KG1 (cell line): Measurements from ENCODE around the gene BDKRB2.

Experiments used
- DNase-seq: peaks from one replicate; lab custom pipeline; 2025; lab: John Stamatoyannopoulos, UW

BDKRB2 gene

DNA sequence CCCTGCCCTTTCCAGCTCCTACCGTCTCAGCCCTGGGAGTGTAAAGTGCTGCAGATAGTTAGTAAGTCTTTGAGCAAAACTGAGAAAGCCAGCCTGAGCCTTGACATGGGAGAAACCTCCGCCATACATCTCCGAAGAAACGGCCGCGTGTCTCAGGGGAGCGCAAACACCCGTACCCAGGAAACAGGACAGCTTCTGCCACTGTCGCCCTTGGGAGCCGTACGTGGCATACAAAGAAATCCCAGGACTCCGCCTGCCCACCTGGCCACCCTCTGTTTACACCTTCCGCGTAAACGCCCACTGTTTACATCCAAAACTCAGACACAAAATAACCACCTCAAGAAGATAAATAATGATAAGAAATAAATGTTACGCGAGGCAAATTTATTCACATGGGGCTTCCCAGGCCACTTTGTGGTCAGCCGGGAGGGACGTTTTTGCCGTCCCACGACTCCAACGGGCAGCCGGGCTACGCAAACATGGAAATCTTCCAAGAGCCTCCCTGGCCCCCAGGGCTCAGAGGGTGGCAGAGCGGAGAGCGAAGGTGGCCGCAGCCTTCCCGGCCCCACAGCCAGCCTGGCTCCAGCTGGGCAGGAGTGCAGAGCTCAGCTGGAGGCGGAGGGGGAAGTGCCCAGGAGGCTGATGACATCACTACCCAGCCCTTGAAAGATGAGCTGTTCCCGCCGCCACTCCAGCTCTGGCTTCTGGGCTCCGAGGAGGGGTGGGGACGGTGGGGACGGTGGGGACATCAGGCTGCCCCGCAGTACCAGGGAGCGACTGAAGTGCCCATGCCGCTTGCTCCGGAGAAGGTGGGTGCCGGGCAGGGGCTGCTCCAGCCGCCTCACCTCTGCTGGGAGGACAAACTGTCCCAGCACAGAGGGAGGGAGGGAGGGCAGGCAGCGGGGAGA, at the start of gene BDKRB2:
TSS of gene BDKRB2 (plus strand) at position 689 of the 908 bp plus-strand sequence. CDS start 32,269 bp downstream, outside the sequence.
- DNase-seq = no peak

DNA sequence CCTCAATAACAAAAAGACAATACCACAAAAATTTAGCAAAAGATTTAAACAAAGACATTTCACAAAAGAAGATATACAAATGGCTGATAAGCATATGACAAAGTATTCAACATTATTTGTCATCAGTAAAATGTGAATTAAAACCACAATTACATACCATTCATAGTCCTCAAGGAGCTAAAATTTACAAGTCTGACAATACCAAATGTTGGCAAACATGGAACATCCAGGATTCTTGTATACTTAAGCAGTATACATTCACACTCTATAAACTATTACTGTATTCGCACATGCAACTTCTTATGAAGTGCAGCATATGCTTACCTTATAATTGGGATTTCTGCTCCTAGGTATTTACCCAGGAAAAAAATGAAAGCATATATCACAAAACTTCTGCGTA, 49.7 kb upstream of the BDKRB2 start:
- no peak for DNase-seq

GRCh38 chr14:96156804-96157760, 47.6 kb upstream of the BDKRB2 start:
- DNase-seq = no peak

- no peak for DNase-seq
Observed at GRCh38 chr14:96158735-96159134, 45.9 kb upstream of the BDKRB2 start.

DNA sequence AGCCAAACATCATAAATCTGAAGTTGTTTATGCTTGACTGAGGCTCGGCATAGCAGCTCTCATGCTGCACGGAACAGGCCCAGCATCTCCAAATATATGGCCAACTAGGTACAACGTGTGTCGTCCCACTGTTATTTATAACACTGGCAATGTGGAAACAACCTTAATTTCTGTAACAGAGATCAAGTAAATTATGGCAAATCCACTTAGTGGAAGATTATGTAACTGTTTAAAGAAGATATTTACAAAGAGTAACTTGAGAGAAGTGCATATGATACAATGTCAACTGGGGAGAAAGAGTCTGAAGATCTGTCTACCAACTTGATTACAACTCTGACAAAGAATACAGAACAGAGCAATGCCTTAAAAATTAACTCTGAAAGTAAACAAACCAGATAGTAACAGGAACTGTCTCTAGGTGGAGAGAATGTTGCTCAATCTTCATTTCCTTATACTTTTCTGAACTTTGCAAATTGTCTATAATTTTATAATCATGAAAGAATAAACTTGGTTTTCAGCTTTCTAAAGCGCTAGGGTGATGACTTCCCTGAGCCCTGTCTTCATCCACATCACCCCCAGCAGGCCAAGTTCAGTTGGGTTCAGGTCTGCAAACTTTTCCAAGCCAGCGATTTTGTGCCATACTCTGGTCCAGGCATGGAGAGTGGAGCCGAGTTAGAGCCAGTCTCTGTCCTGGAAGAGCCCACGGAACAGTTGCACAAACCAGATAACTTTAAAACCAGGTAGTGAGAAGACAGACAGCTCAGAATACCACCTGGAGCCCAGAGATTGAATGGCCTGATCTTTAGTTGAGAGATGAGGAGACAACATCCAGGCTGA, 44.3 kb upstream of the BDKRB2 start:
- DNase-seq = no peak

- DNase-seq = no peak
Observed at GRCh38 chr14:96160913-96161310, 43.7 kb upstream of the BDKRB2 start.

- no peak for DNase-seq
Observed at GRCh38 chr14:96161636-96162035, 43.0 kb upstream of the BDKRB2 start.

GRCh38 chr14:96162265-96162664, 42.4 kb upstream of the BDKRB2 start:
- no peak for DNase-seq

DNA sequence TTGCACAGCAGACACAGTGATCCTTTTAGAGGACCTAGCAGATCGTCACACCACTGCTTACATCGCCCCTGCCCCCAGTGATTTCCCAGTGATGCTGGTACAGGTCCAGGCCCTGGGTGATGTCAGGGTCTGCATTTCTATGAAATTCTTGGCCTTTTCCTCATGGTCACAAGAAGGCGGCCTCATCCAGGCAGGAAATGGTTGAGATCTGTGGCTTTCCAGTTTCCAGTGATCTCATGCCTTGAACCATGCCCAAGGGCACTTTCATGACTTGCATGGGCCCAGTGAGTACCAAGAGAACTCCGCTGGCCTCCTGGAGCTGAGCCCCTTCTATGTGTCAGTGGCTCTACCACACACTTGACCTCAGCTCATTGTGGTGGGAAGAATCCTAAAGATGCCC, 41.9 kb upstream of the BDKRB2 start:
- no peak for DNase-seq

DNA sequence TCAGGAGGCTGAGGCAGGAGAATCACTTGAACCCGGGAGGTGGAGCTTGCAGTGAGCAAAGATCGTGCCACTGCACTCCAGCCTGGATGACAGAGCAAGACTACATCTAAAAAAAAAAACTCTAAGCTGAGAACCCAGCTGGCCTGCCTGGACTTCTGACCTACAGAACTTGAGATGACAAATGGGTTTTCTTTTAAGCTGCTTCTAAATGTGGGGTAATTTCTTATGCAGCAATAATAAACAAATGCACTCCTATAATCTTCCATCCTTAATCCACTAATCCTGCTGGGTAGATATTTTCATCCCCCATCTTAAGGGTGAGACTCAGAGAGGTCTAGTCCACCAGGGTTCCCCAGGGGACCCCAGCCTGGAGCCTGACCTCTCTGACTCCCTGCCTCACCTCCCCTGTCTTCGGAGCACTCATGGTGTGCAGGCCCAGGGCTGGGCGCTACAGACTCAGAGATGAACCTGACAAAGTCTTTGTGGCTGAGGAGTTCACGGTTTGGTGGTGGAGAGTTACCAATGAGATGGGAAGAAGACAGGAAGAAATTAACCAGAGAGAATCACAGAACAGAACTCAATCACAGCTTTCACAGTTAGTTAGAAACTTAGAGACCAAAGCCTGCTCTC, 39.7 kb upstream of the BDKRB2 start:
- DNase-seq = no peak

- no peak for DNase-seq
Observed at GRCh38 chr14:96165493-96166436, 38.9 kb upstream of the BDKRB2 start.

DNA sequence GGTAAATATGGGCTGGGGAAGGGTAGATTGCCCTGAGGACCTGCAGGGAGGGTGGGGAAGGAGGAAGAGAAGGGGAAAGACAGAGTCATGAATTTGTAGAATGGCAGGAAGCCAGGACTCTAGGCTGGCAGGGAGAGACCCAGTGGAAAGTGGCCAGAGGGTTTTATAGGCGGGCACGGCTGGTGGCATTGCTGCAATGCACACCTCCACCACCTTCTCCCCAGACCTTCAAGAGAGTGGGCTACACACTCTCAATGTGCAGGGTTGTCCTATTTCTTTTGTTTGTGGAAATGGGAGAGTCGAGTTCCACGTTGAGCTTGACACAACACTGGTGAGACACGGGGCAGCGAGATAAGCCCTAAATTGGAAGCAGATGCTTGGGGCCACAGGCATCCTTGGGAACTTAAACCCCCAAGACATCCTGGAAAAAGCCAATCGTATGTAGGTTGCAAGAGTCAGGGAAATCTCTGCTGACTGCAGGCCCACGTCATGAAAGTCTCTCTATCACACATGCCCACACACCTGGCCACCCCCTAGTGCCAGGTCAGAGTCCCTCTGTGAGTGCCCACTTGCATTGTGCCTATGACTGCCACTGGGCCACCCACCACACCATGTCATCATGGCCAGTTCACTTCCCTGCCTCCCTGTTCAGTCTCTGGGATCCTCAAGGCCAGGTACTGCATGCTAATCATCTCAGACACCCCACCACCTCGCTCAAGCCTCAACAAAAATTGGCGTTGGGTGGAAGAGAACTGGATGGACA, 38.0 kb upstream of the BDKRB2 start:
- DNase-seq = no peak

GRCh38 chr14:96167224-96168148, 37.2 kb upstream of the BDKRB2 start:
- no peak for DNase-seq

GRCh38 chr14:96168581-96168980, 36.1 kb upstream of the BDKRB2 start:
- no peak for DNase-seq

- DNase-seq = no peak
Observed at GRCh38 chr14:96170961-96171592, 33.6 kb upstream of the BDKRB2 start.

DNA sequence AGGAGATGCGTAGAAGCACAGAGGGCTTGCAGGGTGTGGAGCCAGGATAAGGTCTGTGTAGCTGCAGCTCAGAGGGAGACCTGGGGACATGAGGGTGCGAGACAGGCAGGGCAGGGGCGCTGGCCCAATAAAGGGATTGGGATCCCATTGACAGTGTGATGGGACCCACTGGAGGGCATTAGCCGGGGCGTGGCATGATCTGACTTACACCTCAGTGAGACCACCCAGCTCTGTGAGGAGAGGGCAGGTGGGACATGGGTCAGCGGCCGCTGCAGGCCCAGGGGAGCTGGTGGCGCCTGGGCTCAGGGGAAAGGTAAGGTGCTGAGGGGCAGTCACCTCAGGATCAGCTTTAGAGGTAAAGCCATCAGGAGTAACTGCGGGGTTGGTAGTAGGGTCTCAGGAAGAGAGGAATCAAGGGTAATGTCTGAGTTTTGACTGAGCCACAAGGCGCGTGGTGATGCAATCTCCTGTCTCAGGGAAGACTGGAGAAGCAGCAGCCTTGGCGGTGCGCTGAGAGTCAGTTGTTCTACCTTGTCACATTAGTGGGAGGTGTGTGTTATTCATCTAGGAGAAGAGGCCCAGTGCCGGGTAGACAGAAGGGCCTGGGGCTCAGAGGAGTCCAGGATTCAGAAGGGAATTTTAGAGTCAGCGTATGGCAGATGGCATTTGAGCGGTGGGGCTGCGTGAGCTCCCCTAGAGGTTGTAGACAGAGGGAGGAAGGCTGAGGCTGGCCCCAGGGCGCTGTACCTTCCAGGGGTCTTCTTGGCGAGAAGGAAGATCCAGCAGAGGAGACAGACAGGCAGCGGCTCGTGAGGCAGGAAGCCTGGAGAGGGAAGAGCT, 30.8 kb upstream of the BDKRB2 start:
- no peak for DNase-seq

DNA sequence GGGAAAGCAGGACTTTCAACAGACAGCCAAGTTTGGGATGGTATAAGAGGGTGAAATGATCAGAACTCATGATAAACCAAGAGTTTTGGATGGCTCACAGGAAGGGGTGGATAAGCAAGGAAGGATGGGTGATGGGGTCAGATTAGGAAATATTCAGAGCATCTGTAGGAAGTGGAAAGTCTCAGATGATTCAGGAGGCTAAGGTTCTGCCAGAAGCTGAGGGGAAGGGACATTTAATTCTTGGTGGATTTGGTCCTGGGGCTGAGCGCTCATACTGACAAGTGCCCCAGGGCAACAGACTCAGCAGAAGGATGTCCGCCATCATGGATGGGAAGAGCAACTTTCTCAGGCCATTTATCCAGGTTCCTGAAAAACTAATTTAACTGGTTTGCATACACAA, 28.4 kb upstream of the BDKRB2 start:
- DNase-seq = no peak
